Osteoblast (primary cell): ENCODE measurements around the gene RHAG. TPM values are rescaled to one million over a fixed set of nuclear protein-coding genes. Genes with fewer than 3 reads are reported as not detected.

Experiments
- DNase-seq: peaks from one replicate; pipeline ENCODE4 v3.0.0; 2011; ENCODE audit warnings: low spot score, mixed read lengths; ENCODE audit not compliant: insufficient read length; ENCODE audit errors: missing footprints
- H2AFZ ChIP-seq: 2 replicates; pipeline ENCODE4 v1.6.0; 2011; ENCODE audit warnings: mild to moderate bottlenecking, low read length
- H3K27ac ChIP-seq: 2 replicates; pipeline ENCODE4 v1.5.1; 2011; ENCODE audit warnings: mild to moderate bottlenecking, low read depth, low read length, moderate library complexity
- H3K27me3 ChIP-seq: 2 replicates; pipeline ENCODE4 v1.6.0; 2012; ENCODE audit warnings: mild to moderate bottlenecking, control low read depth, inconsistent platforms, low read length, moderate library complexity; ENCODE audit not compliant: insufficient read depth
- H3K36me3 ChIP-seq: 2 replicates; pipeline ENCODE4 v1.5.1; 2011; ENCODE audit warnings: mild to moderate bottlenecking, low read length, control low read depth, moderate library complexity; ENCODE audit not compliant: insufficient read depth
- H3K4me1 ChIP-seq: 2 replicates; pipeline ENCODE4 v1.5.1; 2011; ENCODE audit warnings: mild to moderate bottlenecking, low read length, control low read depth, moderate library complexity; ENCODE audit not compliant: insufficient read depth
- H3K4me2 ChIP-seq: 2 replicates; pipeline ENCODE4 v1.6.0; 2011; ENCODE audit warnings: mild to moderate bottlenecking, low read length; ENCODE audit not compliant: insufficient read depth
- H3K4me3 ChIP-seq: fragments of 200-600 bp; sonication (generic); 3 replicates; pipeline ENCODE4 v1.5.1; 2012; ENCODE audit warnings: mild to moderate bottlenecking, low read length, inconsistent platforms; ENCODE audit not compliant: insufficient read depth
- H3K79me2 ChIP-seq: 2 replicates; pipeline ENCODE4 v1.6.0; 2012; ENCODE audit warnings: mild to moderate bottlenecking, low read length, control low read depth, inconsistent platforms; ENCODE audit not compliant: insufficient read depth
- H3K9me3 ChIP-seq: 2 replicates; pipeline ENCODE4 v1.5.1; 2011; ENCODE audit warnings: low read depth, low read length, control low read depth
- H4K20me1 ChIP-seq: 2 replicates; pipeline ENCODE4 v1.6.0; 2012; ENCODE audit warnings: mild to moderate bottlenecking, low read length, control low read depth; ENCODE audit not compliant: insufficient read depth
- total RNA-seq: library from RNA; depleted of rRNA; stranded (reverse); fragments of >200 nt; gene quantifications from 2 replicates; pipeline ENCODE4 v1.2.3, GENCODE V29; 2012
- TF ChIP-seq, protein P1 (sequence below): IDR thresholded peaks from 2 replicates; pipeline ENCODE4 v1.5.1; 2011; ENCODE audit warnings: mild to moderate bottlenecking, low read depth, low read length, moderate library complexity; ENCODE audit errors: extremely low read depth

The RHAG gene
- total RNA-seq, 1 donor = not detected

DNA sequence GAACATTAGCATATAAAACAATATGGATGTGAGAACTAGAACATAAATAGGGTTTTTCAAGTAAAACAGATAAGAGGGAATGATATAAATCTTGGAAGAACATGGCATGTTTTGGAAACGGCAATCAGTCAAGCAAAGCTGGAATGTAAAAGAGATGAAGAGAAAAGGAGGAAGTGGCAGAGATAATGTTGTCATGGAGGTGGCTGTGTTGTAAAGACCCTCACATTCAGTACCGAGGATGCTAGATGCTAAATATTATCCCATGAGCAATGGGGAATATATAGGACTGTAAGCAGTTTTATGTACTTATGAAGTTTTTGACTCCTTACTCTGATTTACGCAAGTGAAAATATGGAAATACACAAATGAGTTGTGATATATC is 702 bp upstream of the RHAG start:
- H3K4me3 ChIP-seq = no peak overlapping the region
- no peaks in the 10 kb centered on the region for H3K4me1 ChIP-seq
- no peak for DNase-seq
- no peaks in the 10 kb centered on the region for H3K27me3 ChIP-seq
- no peaks in the 10 kb centered on the region for H3K79me2 ChIP-seq
- H2AFZ ChIP-seq = no peak overlapping the region
- no peaks in the 10 kb centered on the region for H3K9me3 ChIP-seq
- TF ChIP-seq, protein P1, sequence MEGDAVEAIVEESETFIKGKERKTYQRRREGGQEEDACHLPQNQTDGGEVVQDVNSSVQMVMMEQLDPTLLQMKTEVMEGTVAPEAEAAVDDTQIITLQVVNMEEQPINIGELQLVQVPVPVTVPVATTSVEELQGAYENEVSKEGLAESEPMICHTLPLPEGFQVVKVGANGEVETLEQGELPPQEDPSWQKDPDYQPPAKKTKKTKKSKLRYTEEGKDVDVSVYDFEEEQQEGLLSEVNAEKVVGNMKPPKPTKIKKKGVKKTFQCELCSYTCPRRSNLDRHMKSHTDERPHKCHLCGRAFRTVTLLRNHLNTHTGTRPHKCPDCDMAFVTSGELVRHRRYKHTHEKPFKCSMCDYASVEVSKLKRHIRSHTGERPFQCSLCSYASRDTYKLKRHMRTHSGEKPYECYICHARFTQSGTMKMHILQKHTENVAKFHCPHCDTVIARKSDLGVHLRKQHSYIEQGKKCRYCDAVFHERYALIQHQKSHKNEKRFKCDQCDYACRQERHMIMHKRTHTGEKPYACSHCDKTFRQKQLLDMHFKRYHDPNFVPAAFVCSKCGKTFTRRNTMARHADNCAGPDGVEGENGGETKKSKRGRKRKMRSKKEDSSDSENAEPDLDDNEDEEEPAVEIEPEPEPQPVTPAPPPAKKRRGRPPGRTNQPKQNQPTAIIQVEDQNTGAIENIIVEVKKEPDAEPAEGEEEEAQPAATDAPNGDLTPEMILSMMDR = no peak
- H3K4me2 ChIP-seq = no peak overlapping the region
- no peak overlapping the region for H3K27ac ChIP-seq
- no peaks in the 10 kb centered on the region for H4K20me1 ChIP-seq
- no peaks in the 10 kb centered on the region for H3K36me3 ChIP-seq

GRCh38 chr6:49635978-49636712 is 494 bp downstream of the RHAG start:
- no peaks in the 10 kb centered on the region for H3K9me3 ChIP-seq
- no peak overlapping the region for H3K27ac ChIP-seq
- TF ChIP-seq, protein P1 = no peak
- H3K79me2 ChIP-seq = no peaks in the 10 kb centered on the region
- no peaks in the 10 kb centered on the region for H3K4me1 ChIP-seq
- no peaks in the 10 kb centered on the region for H4K20me1 ChIP-seq
- H3K4me2 ChIP-seq = no peak overlapping the region
- H2AFZ ChIP-seq = no peak overlapping the region
- no peaks in the 10 kb centered on the region for H3K27me3 ChIP-seq
- H3K36me3 ChIP-seq = no peaks in the 10 kb centered on the region
- no peak overlapping the region for H3K4me3 ChIP-seq
- no peak for DNase-seq

GRCh38 chr6:49635480-49635879 is 1.2 kb downstream of the RHAG start:
- no peaks in the 10 kb centered on the region for H3K27me3 ChIP-seq
- no peaks in the 10 kb centered on the region for H3K9me3 ChIP-seq
- no peak overlapping the region for H2AFZ ChIP-seq
- H3K4me1 ChIP-seq = no peaks in the 10 kb centered on the region
- no peak overlapping the region for H3K4me2 ChIP-seq
- no peaks in the 10 kb centered on the region for H3K79me2 ChIP-seq
- no peaks in the 10 kb centered on the region for H4K20me1 ChIP-seq
- no peak overlapping the region for H3K4me3 ChIP-seq
- H3K36me3 ChIP-seq = no peaks in the 10 kb centered on the region
- H3K27ac ChIP-seq = no peak overlapping the region
- no peak for DNase-seq
- TF ChIP-seq, protein P1 = no peak

- H3K4me2 ChIP-seq = no peak overlapping the region
- no peaks in the 10 kb centered on the region for H3K9me3 ChIP-seq
- no peaks in the 10 kb centered on the region for H3K27me3 ChIP-seq
- no peaks in the 10 kb centered on the region for H3K36me3 ChIP-seq
- H3K4me1 ChIP-seq = no peaks in the 10 kb centered on the region
- H3K79me2 ChIP-seq = no peaks in the 10 kb centered on the region
- TF ChIP-seq, protein P1 = no peak
- no peak overlapping the region for H3K4me3 ChIP-seq
- no peak overlapping the region for H2AFZ ChIP-seq
- H3K27ac ChIP-seq = no peak overlapping the region
- no peak for DNase-seq
- no peaks in the 10 kb centered on the region for H4K20me1 ChIP-seq
Measured at GRCh38 chr6:49634836-49635218, 1.8 kb downstream of the RHAG start.
